Osteoblast (primary cell): ENCODE data around the gene SLX9. TPM values are rescaled to one million over a fixed set of nuclear protein-coding genes. Genes with fewer than 3 reads are reported as not detected.

Experiments used
- DNase-seq: peaks from one replicate; pipeline ENCODE4 v3.0.0; 2011; ENCODE audit warnings: low spot score, mixed read lengths; ENCODE audit not compliant: insufficient read length; ENCODE audit errors: missing footprints
- H2AFZ ChIP-seq: 2 replicates; pipeline ENCODE4 v1.6.0; 2011; ENCODE audit warnings: mild to moderate bottlenecking, low read length
- H3K27ac ChIP-seq: 2 replicates; pipeline ENCODE4 v1.5.1; 2011; ENCODE audit warnings: mild to moderate bottlenecking, low read depth, low read length, moderate library complexity
- H3K27me3 ChIP-seq: 2 replicates; pipeline ENCODE4 v1.6.0; 2012; ENCODE audit warnings: mild to moderate bottlenecking, control low read depth, inconsistent platforms, low read length, moderate library complexity; ENCODE audit not compliant: insufficient read depth
- H3K36me3 ChIP-seq: 2 replicates; pipeline ENCODE4 v1.5.1; 2011; ENCODE audit warnings: mild to moderate bottlenecking, low read length, control low read depth, moderate library complexity; ENCODE audit not compliant: insufficient read depth
- H3K4me1 ChIP-seq: 2 replicates; pipeline ENCODE4 v1.5.1; 2011; ENCODE audit warnings: mild to moderate bottlenecking, low read length, control low read depth, moderate library complexity; ENCODE audit not compliant: insufficient read depth
- H3K4me2 ChIP-seq: 2 replicates; pipeline ENCODE4 v1.6.0; 2011; ENCODE audit warnings: mild to moderate bottlenecking, low read length; ENCODE audit not compliant: insufficient read depth
- H3K4me3 ChIP-seq: fragments of 200-600 bp; sonication (generic); 3 replicates; pipeline ENCODE4 v1.5.1; 2012; ENCODE audit warnings: mild to moderate bottlenecking, low read length, inconsistent platforms; ENCODE audit not compliant: insufficient read depth
- H3K79me2 ChIP-seq: 2 replicates; pipeline ENCODE4 v1.6.0; 2012; ENCODE audit warnings: mild to moderate bottlenecking, low read length, control low read depth, inconsistent platforms; ENCODE audit not compliant: insufficient read depth
- H3K9me3 ChIP-seq: 2 replicates; pipeline ENCODE4 v1.5.1; 2011; ENCODE audit warnings: low read depth, low read length, control low read depth
- H4K20me1 ChIP-seq: 2 replicates; pipeline ENCODE4 v1.6.0; 2012; ENCODE audit warnings: mild to moderate bottlenecking, low read length, control low read depth; ENCODE audit not compliant: insufficient read depth
- total RNA-seq: library from RNA; depleted of rRNA; stranded (reverse); fragments of >200 nt; gene quantifications from 2 replicates; pipeline ENCODE4 v1.2.3, GENCODE V29; 2012
- TF ChIP-seq, protein P1 (sequence below): IDR thresholded peaks from 2 replicates; pipeline ENCODE4 v1.5.1; 2011; ENCODE audit warnings: mild to moderate bottlenecking, low read depth, low read length, moderate library complexity; ENCODE audit errors: extremely low read depth

The SLX9 gene
- total RNA-seq, 1 donor = 9.4 TPM

DNA sequence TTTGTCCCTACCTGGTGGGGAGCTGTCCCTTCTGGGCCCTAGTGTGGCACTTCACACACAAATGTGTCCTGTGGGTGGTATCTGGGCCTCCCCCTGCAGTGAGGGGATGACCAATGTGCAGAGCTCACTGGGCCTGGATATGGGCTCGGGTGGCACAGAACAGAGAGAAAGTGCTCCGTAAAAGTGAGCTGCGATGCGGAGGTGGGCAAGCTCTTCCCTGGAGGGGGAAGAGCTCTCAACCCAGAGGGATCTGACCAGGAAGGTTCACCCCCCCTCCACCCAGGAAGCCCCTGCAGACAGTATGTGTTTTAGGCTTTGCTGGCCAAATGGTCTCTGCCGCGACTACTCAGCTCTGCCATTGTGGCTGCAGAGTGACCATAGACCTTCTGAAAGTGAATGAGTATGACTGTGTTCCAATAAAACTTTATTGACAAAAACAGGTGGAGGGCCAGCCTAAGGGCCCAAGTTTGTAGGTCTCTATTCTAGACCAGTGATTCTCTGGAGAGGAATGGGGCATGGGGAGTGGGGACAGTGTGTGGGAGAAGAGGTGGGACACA is 10.5 kb upstream of the SLX9 start:
- H3K36me3 ChIP-seq = no peaks in the 10 kb centered on the region
- H3K4me2 ChIP-seq = peak overlapping the region; percentile 87
- no peak overlapping the region for H3K4me3 ChIP-seq
- TF ChIP-seq, protein P1, sequence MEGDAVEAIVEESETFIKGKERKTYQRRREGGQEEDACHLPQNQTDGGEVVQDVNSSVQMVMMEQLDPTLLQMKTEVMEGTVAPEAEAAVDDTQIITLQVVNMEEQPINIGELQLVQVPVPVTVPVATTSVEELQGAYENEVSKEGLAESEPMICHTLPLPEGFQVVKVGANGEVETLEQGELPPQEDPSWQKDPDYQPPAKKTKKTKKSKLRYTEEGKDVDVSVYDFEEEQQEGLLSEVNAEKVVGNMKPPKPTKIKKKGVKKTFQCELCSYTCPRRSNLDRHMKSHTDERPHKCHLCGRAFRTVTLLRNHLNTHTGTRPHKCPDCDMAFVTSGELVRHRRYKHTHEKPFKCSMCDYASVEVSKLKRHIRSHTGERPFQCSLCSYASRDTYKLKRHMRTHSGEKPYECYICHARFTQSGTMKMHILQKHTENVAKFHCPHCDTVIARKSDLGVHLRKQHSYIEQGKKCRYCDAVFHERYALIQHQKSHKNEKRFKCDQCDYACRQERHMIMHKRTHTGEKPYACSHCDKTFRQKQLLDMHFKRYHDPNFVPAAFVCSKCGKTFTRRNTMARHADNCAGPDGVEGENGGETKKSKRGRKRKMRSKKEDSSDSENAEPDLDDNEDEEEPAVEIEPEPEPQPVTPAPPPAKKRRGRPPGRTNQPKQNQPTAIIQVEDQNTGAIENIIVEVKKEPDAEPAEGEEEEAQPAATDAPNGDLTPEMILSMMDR = no peak
- peaks cover 2% of the 10 kb centered on the region for H4K20me1 ChIP-seq
- peak; percentile 92 for DNase-seq
- no peaks in the 10 kb centered on the region for H3K79me2 ChIP-seq
- peaks cover 5% of the 10 kb centered on the region for H3K27me3 ChIP-seq
- H2AFZ ChIP-seq = no peak overlapping the region
- no peaks in the 10 kb centered on the region for H3K9me3 ChIP-seq
- peaks cover 62% of the 10 kb centered on the region for H3K4me1 ChIP-seq
- peak overlapping the region; percentile 28 for H3K27ac ChIP-seq

DNA sequence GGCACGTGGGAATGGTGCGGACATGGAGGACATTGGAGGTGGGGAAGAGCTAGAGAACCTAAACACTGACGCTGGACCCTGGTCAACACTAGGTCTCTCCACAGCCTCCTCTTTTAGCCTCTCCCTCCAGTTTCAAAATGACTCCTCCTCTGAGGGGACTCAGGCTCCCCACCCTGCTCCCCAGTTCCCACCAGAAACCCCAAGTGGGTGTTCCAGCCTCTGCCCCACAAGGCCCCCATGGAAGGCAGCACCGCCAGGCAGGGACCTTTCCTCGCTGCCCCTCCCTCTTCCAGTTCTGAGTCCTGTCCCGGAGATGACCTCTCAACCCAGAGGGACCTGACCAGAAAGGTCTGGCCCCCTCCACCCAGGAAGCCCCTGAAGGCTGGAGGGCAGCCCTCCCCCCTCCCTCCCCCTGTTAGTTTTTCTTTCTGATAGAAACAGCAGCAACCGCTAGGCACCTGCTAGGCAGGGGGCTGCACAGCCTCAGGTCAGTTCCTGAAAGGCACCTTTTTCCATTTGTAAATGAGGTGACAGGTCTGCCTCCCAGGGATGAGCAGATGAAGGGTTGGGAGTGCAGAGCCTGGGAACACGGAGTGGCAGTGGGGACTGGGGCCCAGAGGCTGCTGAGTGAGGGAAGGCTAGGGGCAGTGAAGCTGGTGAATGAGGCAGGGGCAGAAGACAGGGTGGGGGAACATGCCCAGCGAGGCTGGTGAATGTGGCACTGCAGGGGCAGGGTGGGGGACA is 9.9 kb upstream of the SLX9 start:
- TF ChIP-seq, protein P1 = no peak
- H3K79me2 ChIP-seq = no peaks in the 10 kb centered on the region
- peak; percentile 85 for DNase-seq
- no peaks in the 10 kb centered on the region for H3K9me3 ChIP-seq
- no peak overlapping the region for H2AFZ ChIP-seq
- H3K4me1 ChIP-seq = peaks cover 56% of the 10 kb centered on the region
- H3K27ac ChIP-seq = no peak overlapping the region
- H3K4me2 ChIP-seq = no peak overlapping the region
- peaks cover 5% of the 10 kb centered on the region for H3K27me3 ChIP-seq
- no peaks in the 10 kb centered on the region for H3K36me3 ChIP-seq
- peaks cover 7% of the 10 kb centered on the region for H4K20me1 ChIP-seq
- no peak overlapping the region for H3K4me3 ChIP-seq

DNA sequence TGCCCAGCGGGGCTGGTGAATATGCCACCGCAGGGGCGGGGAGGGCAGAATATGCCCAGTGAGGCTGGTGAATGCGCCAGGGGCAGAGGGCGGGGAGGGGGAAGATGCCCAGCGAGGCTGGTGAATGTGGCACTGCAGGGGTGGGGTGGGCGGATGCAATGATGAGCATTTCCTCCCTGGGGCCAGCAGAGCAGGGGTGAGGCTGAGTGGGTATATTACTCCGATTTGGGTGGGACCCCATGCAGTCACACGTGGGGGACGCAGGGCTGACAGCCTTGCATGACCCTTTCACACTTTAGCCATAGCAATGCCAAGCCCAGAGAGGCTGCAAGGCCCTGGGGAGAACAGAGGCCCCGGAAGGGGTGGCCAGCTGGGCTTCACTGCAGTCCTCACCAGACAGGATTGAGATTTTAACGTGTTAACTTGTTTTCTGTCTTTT is 9.3 kb upstream of the SLX9 start:
- Histone ChIP-seq H3K27ac (no peak overlapping the region), H3K27me3 (peaks cover 5% of the 10 kb centered on the region), H3K4me2 (peak overlapping the region; percentile 76), H3K9me3 (no peaks in the 10 kb centered on the region), H3K36me3 (no peaks in the 10 kb centered on the region), H3K4me1 (peaks cover 51% of the 10 kb centered on the region), H2AFZ (no peak overlapping the region), H3K79me2 (no peaks in the 10 kb centered on the region), H3K4me3 (peak overlapping the region; percentile 73), H4K20me1 (peaks cover 7% of the 10 kb centered on the region)
- TF ChIP-seq, protein P1 = no peak
- peak; percentile 93 for DNase-seq

DNA sequence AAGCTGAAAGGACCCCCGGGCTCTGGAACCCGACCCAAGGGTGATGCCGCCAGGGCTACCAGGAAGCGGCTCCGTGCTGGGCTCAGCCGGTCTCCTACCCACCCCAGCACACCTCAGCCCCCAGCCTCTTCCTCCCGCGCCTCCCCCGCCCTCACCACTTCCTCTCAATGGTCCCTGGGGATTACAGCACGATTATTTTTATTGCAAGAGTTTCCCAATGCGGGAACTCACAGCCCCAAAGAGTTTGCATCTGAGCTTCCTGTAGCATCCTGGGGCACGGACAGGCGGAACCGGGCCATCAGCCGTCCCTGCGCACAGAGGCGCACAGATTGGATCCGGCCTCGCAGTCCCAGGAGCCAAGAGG is 8.7 kb upstream of the SLX9 start:
- Histone ChIP-seq H3K4me2 (peak overlapping the region; percentile 76), H3K27ac (peak overlapping the region; percentile 23), H3K4me1 (peaks cover 47% of the 10 kb centered on the region), H3K79me2 (no peaks in the 10 kb centered on the region), H3K27me3 (peaks cover 5% of the 10 kb centered on the region), H4K20me1 (peaks cover 7% of the 10 kb centered on the region), H2AFZ (no peak overlapping the region), H3K9me3 (no peaks in the 10 kb centered on the region), H3K4me3 (peak overlapping the region; percentile 73), H3K36me3 (no peaks in the 10 kb centered on the region)
- TF ChIP-seq, protein P1 = no peak
- peak; percentile 97 for DNase-seq
